SIG-M5 (cell line): ENCODE measurements around the gene RIIAD1.
"Not testable (repeated sequence)": the region's sequence is repeated elsewhere in the genome, so short reads cannot be mapped to it uniquely, and the experiment has no call there.

Experiments used
- DNase-seq: peaks from one replicate; lab custom pipeline; 2025; lab: John Stamatoyannopoulos, UW

RIIAD1 gene

GRCh38 chr1:151737026-151737425 is 15.7 kb downstream of the RIIAD1 start:
- DNase-seq = no peak

GRCh38 chr1:151737479-151737878 is 16.2 kb downstream of the RIIAD1 start:
- no peak for DNase-seq

DNA sequence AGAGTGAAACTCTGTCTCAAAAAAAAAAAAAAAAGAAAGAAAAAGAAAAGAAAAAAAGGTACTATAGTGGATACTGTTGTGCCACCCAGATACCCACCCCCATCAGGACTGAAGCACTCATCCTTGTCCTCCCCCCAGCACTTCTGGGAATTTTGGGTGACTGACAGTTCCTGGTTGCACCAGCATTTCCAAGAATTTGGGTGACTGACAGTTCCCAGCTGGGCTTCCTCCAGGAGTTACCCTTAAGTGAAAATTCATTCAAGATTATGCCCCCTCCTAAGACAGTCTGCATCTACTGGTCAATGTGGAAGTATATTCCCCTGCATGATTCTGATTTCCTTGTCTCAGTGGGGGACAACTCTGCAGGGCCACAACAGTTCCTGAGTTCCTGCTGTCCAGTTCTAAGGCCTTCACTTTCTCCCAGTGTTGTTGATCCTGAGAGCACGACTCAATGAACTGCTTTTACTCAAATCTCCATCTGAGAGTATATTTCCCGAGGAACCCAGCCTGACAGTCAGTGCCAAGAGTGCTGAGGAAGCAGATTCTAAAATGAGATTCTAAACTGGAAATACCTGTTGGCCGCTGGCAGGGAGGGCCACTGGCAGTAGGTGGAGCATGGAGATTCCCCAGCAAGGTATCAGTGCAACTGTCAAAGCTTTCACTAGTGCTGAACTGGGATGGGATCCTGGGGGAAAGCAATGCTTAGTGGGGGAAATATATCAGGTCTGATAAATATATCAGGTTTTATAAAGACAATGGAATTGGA is 18.5 kb downstream of the RIIAD1 start:
- DNase-seq = no peak

GRCh38 chr1:151741516-151741915 is 20.2 kb downstream of the RIIAD1 start:
- DNase-seq = no peak

DNA sequence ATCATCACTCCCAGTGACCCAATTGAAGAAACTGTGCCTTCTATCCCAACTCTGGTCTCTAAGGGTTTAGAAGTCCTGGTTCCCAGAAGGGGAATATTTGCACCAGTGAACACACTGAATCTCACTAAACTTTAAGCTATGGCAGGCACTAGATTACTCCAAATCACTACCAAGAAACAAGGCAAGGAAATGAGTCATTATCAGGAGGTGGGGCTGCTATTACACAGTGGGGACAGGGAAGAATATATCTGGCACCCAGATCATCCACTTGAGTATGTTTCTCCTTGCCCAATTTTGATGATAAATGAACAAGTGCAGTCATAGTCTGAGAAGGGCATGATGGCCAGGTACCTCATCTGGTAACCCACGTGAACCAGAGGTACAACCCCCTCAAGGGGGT is 35.0 kb downstream of the RIIAD1 start:
- DNase-seq = no peak

GRCh38 chr1:151759241-151759640 is 37.9 kb downstream of the RIIAD1 start:
- no peak for DNase-seq

DNA sequence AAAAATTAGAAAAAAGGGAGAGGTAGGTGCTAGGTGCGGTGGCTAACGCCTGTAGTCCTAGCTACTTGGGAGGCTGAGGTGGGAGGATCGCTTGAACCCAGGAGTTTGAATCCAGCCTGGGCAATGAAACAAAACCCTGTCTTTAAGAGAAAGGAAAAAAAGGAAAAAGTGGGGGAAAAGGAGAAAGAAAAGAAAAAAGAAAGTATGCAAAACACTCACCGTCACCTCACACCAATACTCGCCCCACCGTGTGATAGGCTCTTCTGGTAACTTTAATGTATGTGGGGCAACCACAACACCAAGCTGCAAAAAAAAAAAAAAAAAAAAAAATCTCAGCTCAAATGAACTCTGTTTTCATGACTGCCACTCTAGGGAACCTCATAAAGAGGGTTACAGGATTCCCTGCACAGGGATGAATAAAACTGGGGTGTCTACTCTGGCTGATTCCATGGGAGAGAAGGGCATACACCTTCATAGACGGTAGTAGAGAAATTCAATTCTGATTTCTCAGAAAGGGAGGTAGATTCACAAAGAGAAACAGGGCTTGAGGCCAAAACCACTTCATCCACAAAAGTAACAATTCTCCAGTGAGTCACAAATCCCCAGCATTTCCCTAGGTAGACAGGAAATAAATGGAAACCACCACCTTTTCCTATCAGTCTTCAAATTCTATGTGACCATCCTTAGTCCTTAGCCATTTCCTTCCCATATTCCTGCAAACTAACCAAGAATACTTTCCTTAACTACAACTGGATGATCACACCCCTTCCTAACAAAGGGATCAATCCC is 39.5 kb downstream of the RIIAD1 start:
- no peak for DNase-seq

GRCh38 chr1:151762941-151763921 is 41.9 kb downstream of the RIIAD1 start, which contains the start of gene MRPL9:
MRPL9 (minus strand) TSS chr1:151763496; CDS start chr1:151763479, 17 bp downstream.
- DNase-seq = peak; percentile 30

GRCh38 chr1:151763990-151764389 is 42.7 kb downstream of the RIIAD1 start:
- DNase-seq = no peak

DNA sequence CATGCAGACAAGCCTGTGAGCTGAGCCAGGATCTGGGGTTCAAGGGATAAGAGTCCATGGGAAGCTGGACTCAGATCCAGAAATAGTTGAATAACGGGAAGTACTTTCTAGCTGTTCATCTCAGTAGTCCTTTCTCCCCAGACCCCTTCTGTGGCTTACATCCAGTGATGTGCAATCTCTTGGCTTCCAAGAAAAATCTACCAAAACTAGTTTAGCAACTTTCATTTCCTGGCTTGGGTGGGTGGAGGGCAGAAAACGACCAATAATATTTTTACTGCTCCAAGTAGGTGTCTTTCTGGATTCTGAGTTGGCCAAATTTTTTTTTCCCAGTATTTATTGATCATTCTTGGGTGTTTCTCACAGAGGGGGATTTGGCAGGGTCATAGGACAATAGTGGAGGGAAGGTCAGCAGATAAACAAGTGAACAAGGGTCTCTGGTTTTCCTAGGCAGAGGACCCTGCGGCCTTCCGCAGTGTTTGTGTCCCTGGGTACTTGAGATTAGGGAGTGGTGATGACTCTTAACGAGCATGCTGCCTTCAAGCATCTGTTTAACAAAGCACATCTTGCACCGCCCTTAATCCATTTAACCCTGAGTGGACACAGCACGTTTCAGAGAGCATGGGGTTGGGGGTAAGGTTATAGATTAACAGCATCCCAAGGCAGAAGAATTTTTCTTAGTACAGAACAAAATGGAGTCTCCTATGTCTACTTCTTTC is 47.2 kb downstream of the RIIAD1 start:
- DNase-seq = not testable (repeated sequence)

GRCh38 chr1:151769270-151769669 is 47.9 kb downstream of the RIIAD1 start:
- not testable (repeated sequence) for DNase-seq

GRCh38 chr1:151773702-151774101 is 52.4 kb downstream of the RIIAD1 start:
- DNase-seq = no peak

DNA sequence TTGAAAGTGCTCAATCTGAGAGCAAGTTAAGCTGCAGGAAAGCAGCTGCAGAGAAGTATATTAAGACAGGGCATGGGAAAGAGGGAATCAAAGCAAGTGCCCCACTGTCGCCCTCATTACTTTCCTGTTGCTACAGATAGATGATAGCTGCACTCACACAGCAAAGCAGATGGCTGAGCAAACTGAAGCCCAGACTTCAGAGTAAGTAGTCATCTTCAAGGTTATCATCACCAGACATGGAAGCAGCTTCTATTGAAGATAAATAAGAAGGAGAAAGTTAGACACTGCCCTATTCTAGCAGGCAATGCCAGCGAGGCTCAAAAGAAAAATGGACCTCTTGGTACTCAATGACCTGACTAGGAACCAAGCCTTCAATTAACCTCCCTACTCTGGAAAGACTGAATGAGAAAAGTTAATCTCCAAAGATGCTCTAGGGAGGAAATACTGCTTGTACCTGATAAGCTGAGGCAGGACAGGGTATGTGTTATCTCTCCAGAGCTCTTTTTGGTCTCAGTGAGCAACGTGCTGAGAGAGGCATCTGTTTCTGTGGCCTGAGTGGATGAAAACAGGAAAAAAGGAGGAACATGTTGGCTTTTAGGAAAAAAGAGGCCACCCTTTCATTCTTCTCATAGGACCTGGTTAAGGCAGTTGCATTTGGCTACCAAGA is 53.1 kb downstream of the RIIAD1 start:
- no peak for DNase-seq

GRCh38 chr1:151775894-151776664 is 54.8 kb downstream of the RIIAD1 start:
- DNase-seq = no peak

DNA sequence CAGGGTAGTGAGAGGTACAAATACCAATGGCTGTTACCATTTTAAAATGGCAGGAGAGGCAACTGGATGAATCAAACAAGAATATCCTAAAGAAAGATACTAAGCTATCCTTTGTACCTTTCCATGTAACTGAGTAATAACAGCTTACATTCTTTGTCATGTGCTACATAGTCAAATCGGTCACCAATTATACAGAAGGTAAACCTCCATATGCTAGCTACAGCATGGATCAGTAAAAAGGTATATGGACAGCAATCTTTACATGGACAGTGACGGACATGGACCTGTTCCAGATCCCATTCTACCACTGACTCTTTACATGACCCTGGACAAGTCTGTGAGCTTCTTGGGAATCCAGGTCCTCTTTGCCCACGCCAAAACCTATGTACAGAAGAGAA is 55.3 kb downstream of the RIIAD1 start:
- DNase-seq = no peak

GRCh38 chr1:151777317-151777716 is 56.0 kb downstream of the RIIAD1 start:
- no peak for DNase-seq
